Esophagus muscularis mucosa (tissue), 4 donors: ENCODE data around the gene RNF34. TPM values are rescaled to one million over a fixed set of nuclear protein-coding genes. Genes with fewer than 3 reads are reported as not detected.

Experiments used
- DNase-seq: peaks from one replicate; pipeline ENCODE4 v3.0.0-alpha.2; 2017; ENCODE audit errors: extremely low spot score
- H3K27ac ChIP-seq, 4 donors: fragments of 200-600 bp; sonication (generic); replicated peaks in 1 of 4; 1 replicate in 3 of 4; 2 replicates in 1 of 4; pipeline ENCODE4 v1.5.1; 2016 to 2019; ENCODE audit warnings: mild to moderate bottlenecking in 1 of 4
- H3K27me3 ChIP-seq, 4 donors: fragments of 200-600 bp; sonication (generic); one replicate each; pipeline versions ENCODE4 v1.5.1 to v1.6.0; 2016 to 2019
- H3K36me3 ChIP-seq, 4 donors: fragments of 200-600 bp; sonication (generic); one replicate each; pipeline ENCODE4 v1.5.1; 2016 to 2019
- H3K4me1 ChIP-seq, 4 donors: fragments of 200-600 bp; sonication (generic); one replicate each; pipeline ENCODE4 v1.5.1; 2016 to 2019
- H3K4me3 ChIP-seq, 4 donors: fragments of 200-600 bp; sonication (generic); 1 replicate in 2 of 4; 2 replicates in 2 of 4; pipeline ENCODE4 v1.5.1; 2016 to 2019; ENCODE audit warnings: mild to moderate bottlenecking in 4 of 4, moderate library complexity in 1 of 4
- H3K9me3 ChIP-seq, 4 donors: fragments of 200-600 bp; sonication (generic); 1 replicate in 3 of 4; 2 replicates in 1 of 4; pipeline ENCODE4 v1.5.1; 2016 to 2019
- CTCF ChIP-seq, 3 experiments: fragments of 200-600 bp in 2 of 3; fragments of 450-650 bp in 1 of 3; sonication (generic) in 2 of 3; IDR thresholded peaks; one replicate each; pipeline ENCODE4 v1.5.1; 2017 to 2019; ENCODE audit warnings: antibody characterized with exemption in 3 of 3, mild to moderate bottlenecking in 2 of 3, moderate library complexity in 1 of 3
- EP300 ChIP-seq: sonication (generic); formaldehyde crosslinking; IDR thresholded peaks from one replicate; pipeline ENCODE4 v1.6.1; 2017; ENCODE audit warnings: antibody characterized with exemption
- POLR2A ChIP-seq: fragments of 450-650 bp; IDR thresholded peaks from one replicate; pipeline ENCODE4 v1.6.1; 2017; ENCODE audit warnings: antibody characterized with exemption, moderate library complexity, mild to moderate bottlenecking, low read depth
- POLR2AphosphoS5 ChIP-seq, 2 donors: sonication (generic); formaldehyde crosslinking; IDR thresholded peaks; one replicate each; pipeline ENCODE4 v1.6.1; 2017; ENCODE audit warnings: antibody characterized with exemption in 2 of 2
- WGBS: methylation state at CpG from one replicate; pipeline ENCODE4 v1.1.5; 2018; 5-methylcytosine and 5-hydroxymethylcytosine counted together
- intact Hi-C: fragments of 100-400 bp; cut with DNase I; formaldehyde crosslinking; loops from one replicate; pipeline ENCODE4 v1.15.1; 2023
- total RNA-seq, 4 donors: library from RNA; depleted of rRNA; stranded (reverse); fragments of >200 nt; gene quantifications; one replicate each; pipeline versions ENCODE4 v1.1.0 to v1.2.1, GENCODE V29; 2016

Gene RNF34
- total RNA-seq, 4 donors from 2014 or later = 39.6 to 69.9 (median 46.6) TPM

GRCh38 chr12:121413917-121414316, 14.0 kb downstream of the RNF34 start:
- no peak overlapping the region for H3K27ac ChIP-seq
- 92% methylated on average over 1 of the region's 1 CpG for WGBS
- no peak for DNase-seq
- no peak for TF ChIP-seq POLR2A
- no peak for TF ChIP-seq CTCF (IDR thresholded peaks at IDR 0.05)
- TF ChIP-seq POLR2AphosphoS5 (IDR thresholded peaks at IDR 0.05) = no peak
- no peak for TF ChIP-seq EP300
- no peaks in the 10 kb centered on the region for H3K4me1 ChIP-seq
- H3K36me3 ChIP-seq = peaks cover 4 to 45% (median 30%) of the 10 kb centered on the region in 4 donors
- H3K9me3 ChIP-seq = no peaks in the 10 kb centered on the region
- intact Hi-C loops = no loop called here
- no peak overlapping the region for H3K4me3 ChIP-seq
- no peaks in the 10 kb centered on the region for H3K27me3 ChIP-seq

GRCh38 chr12:121417847-121418246, 17.9 kb downstream of the RNF34 start:
- Histone ChIP-seq H3K4me1 (peaks cover 8 to 14% (median 13%) of the 10 kb centered on the region in 4 donors), H3K27me3 (no peaks in the 10 kb centered on the region), H3K27ac (no peak overlapping the region), H3K9me3 (no peaks in the 10 kb centered on the region), H3K4me3 (no peak overlapping the region), H3K36me3 (peaks cover 4 to 78% (median 54%) of the 10 kb centered on the region in 4 donors)
- intact Hi-C loops = no loop called here
- no peak for TF ChIP-seq EP300
- no peak for TF ChIP-seq POLR2AphosphoS5 (IDR thresholded peaks at IDR 0.05)
- TF ChIP-seq POLR2A = no peak
- no peak for TF ChIP-seq CTCF (IDR thresholded peaks at IDR 0.05)
- no peak for DNase-seq
- WGBS = 81% methylated on average over 6 of the region's 6 CpGs

GRCh38 chr12:121420109-121420508, 20.2 kb downstream of the RNF34 start:
- peaks cover 0 to 94% (median 71%) of the 10 kb centered on the region in 4 donors for H3K36me3 ChIP-seq
- WGBS = 92% methylated on average over 6 of the region's 6 CpGs
- intact Hi-C loops = no loop called here
- H3K4me1 ChIP-seq = peaks cover 26 to 36% (median 34%) of the 10 kb centered on the region in 4 donors
- no peak overlapping the region for H3K27ac ChIP-seq
- TF ChIP-seq POLR2AphosphoS5 (IDR thresholded peaks at IDR 0.05) = no peak
- no peak for TF ChIP-seq POLR2A
- no peak for TF ChIP-seq EP300
- no peak for TF ChIP-seq CTCF (IDR thresholded peaks at IDR 0.05)
- no peak for DNase-seq
- H3K27me3 ChIP-seq = no peaks in the 10 kb centered on the region
- no peak overlapping the region for H3K4me3 ChIP-seq
- H3K9me3 ChIP-seq = no peaks in the 10 kb centered on the region

GRCh38 chr12:121423253-121423652, 23.3 kb downstream of the RNF34 start:
- peaks cover 11 to 95% (median 79%) of the 10 kb centered on the region in 4 donors for H3K36me3 ChIP-seq
- H3K4me1 ChIP-seq = peaks cover 29 to 51% (median 45%) of the 10 kb centered on the region in 4 donors
- H3K9me3 ChIP-seq = no peaks in the 10 kb centered on the region
- H3K27ac ChIP-seq = peak overlapping the region; percentile 65 to 83 (median 80)
- intact Hi-C loops = no loop called here
- DNase-seq = no peak
- H3K27me3 ChIP-seq = no peaks in the 10 kb centered on the region
- WGBS = 91% methylated on average over 14 of the region's 14 CpGs
- TF ChIP-seq EP300 (no peak), POLR2A (no peak), CTCF (IDR thresholded peaks at IDR 0.05) (no peak), POLR2AphosphoS5 (IDR thresholded peaks at IDR 0.05) (no peak)
- H3K4me3 ChIP-seq = no peak overlapping the region
